BLaER1 (cell line): Measurements from ENCODE around the gene SLC44A2.
"Not testable (repeated sequence)": the region's sequence is repeated elsewhere in the genome, so short reads cannot be mapped to it uniquely, and the experiment has no call there.

Experiments
- H3K27ac ChIP-seq: shearing (Covaris generic); formaldehyde crosslinking; 2 replicates; pipeline ENCODE4 v1.8.1; 2022
- H3K27me3 ChIP-seq: shearing (Covaris generic); formaldehyde crosslinking; 2 replicates; pipeline ENCODE4 v1.8.1; 2022
- H3K36me3 ChIP-seq: shearing (Covaris generic); formaldehyde crosslinking; 2 replicates; pipeline ENCODE4 v1.8.1; 2022
- H3K4me1 ChIP-seq: shearing (Covaris generic); formaldehyde crosslinking; 2 replicates; pipeline ENCODE4 v1.8.1; 2022
- H3K4me2 ChIP-seq: shearing (Covaris generic); formaldehyde crosslinking; 2 replicates; pipeline ENCODE4 v1.8.1; 2022
- H3K4me3 ChIP-seq: shearing (Covaris generic); formaldehyde crosslinking; 2 replicates; pipeline ENCODE4 v1.8.1; 2022
- H3K9ac ChIP-seq: shearing (Covaris generic); formaldehyde crosslinking; 2 replicates; pipeline ENCODE4 v1.8.1; 2022
- H3K9me3 ChIP-seq: shearing (Covaris generic); formaldehyde crosslinking; 2 replicates; pipeline ENCODE4 v1.8.1; 2022
- H4K20me1 ChIP-seq: shearing (Covaris generic); formaldehyde crosslinking; 2 replicates; pipeline ENCODE4 v1.8.1; 2022
- Cebpa-rat ChIP-seq: shearing (Covaris generic); IDR thresholded peaks from 2 replicates; pipeline ENCODE4 v1.8.1; 2022

SLC44A2 gene

DNA sequence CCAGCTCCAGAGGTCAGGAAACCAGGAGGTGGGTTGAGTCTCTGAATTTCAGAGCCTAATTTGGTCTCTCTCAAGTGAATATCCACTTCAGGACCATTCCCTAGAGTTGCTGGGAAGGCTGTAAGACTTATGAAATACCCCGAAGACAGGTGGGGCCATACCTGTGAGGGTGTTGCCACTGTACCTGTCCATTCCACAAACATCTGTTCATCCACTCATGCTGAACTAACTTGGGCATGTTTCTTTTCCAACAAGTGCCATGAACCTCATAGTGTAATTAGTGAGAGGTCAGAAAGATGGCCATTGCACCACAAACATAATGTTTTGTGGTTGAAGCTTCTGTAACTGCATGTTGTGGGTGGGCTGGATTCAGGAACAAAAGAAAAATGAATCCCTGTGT lies 36.6 kb downstream of the SLC44A2 start:
- Histone ChIP-seq H3K9me3 (no peaks in the 10 kb centered on the region), H3K27me3 (no peaks in the 10 kb centered on the region), H3K4me3 (no peak overlapping the region), H3K4me2 (peak overlapping the region; percentile 95), H3K36me3 (peaks cover 76% of the 10 kb centered on the region), H3K9ac (peak overlapping the region; percentile 42), H4K20me1 (peaks cover 100% of the 10 kb centered on the region), H3K27ac (0 out of 2 replicates have a peak overlapping the region, but pooled peaks have one; percentile 44), H3K4me1 (peaks cover 99% of the 10 kb centered on the region)
- no peak for TF ChIP-seq Cebpa-rat

DNA sequence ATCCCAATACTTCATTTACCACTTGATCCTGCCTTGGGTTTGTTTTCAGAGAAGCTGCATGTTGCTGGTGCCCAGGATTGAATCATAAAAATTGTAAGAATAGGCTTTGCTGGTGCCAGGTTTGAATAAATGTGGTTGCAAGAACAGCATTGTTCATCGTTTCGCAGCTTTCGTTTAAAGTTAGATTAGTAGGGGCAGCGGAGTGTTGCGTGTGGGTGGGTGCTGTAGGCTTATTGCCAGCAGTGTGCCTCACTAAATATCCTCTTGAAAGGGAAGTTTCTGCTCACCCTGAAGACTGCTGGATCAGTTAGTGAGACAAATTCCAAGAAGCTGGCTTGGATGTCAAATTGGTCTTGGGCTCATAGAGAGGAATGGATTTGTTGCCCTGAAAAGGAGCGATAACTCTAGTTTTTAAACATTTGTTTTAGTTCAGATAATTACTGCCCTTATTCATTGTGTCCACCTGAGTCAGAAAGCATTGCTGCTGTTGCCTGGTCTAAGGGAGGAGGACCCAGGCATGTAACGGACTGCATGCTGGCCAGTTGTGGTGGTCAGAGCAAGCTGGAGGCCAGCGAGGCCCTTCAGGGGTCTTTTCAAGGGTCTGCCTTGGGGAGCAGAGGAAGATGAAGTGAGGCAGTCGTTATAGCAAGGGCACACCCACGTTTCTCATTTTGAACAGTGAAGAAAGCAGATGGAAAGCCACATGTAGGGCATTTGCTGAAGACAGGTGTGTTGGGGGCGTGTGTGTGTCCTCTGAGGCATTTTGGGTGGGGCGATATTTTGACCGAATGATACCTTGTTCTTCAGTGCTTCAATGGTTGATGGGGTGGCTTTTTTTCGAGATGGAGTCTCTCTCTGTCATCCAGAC lies 37.3 kb downstream of the SLC44A2 start:
- H3K4me1 ChIP-seq = peaks cover 99% of the 10 kb centered on the region
- H4K20me1 ChIP-seq = peaks cover 100% of the 10 kb centered on the region
- H3K9ac ChIP-seq = peak overlapping the region; percentile 42
- H3K36me3 ChIP-seq = peaks cover 76% of the 10 kb centered on the region
- H3K27ac ChIP-seq = peak overlapping the region; percentile 44; the same call in 1 of the 2 replicates
- H3K27me3 ChIP-seq = no peaks in the 10 kb centered on the region
- H3K9me3 ChIP-seq = no peaks in the 10 kb centered on the region
- peak overlapping the region; percentile 95 for H3K4me2 ChIP-seq
- no peak for TF ChIP-seq Cebpa-rat
- H3K4me3 ChIP-seq = no peak overlapping the region

DNA sequence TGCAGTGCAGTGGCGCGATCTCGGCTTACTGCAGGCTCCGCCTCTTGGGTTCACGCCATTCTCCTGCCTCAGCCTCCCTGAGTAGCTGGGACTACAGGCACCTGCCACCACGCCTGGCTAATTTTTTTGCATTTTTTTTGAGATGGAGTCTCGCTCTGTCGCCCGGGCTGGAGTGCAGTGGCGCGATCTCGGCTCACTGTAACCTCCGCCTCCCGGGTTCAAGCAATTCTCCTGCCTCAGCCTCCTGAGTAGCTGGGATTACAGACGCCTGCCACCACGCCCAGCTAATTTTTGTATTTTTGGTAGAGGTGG lies 37.9 kb downstream of the SLC44A2 start:
- peak overlapping the region; percentile 42; the same call in 1 of the 2 replicates for H3K9ac ChIP-seq
- H3K27me3 ChIP-seq, H3K9me3 ChIP-seq, H3K4me3 ChIP-seq: not testable (repeated sequence)
- H4K20me1 ChIP-seq = peaks cover 100% of the 10 kb centered on the region
- H3K4me1 ChIP-seq = peaks cover 99% of the 10 kb centered on the region
- H3K4me2 ChIP-seq = peak overlapping the region; percentile 95
- peak overlapping the region; percentile 30; the same call in 1 of the 2 replicates for H3K27ac ChIP-seq
- peaks cover 76% of the 10 kb centered on the region for H3K36me3 ChIP-seq

DNA sequence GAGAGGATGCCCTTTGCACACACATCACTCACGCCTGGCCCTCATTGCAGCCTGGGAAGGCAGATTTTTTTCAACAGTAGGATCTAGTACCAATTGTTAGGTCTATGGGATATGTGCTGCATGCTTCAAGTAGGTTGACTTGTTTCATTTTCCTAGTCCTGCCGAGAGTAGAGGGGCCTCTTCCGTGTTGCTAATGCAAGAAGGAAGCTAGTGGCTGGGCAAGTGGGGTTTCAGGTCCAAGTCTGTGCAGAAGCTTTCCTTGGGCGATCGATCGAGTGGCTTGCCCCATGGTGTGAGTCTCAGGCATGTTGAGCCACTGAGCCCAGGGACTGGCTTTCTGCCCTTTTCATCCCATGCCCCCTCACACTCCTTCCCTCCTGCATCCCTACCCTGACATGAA lies 42.5 kb downstream of the SLC44A2 start:
- Histone ChIP-seq H3K27me3 (no peaks in the 10 kb centered on the region), H3K4me3 (no peak overlapping the region), H3K9me3 (no peaks in the 10 kb centered on the region), H3K4me2 (peak overlapping the region; percentile 77), H3K9ac (no peak overlapping the region), H3K36me3 (peaks cover 90% of the 10 kb centered on the region), H4K20me1 (peaks cover 100% of the 10 kb centered on the region), H3K27ac (no peak overlapping the region), H3K4me1 (peaks cover 88% of the 10 kb centered on the region)
- no peak for TF ChIP-seq Cebpa-rat

DNA sequence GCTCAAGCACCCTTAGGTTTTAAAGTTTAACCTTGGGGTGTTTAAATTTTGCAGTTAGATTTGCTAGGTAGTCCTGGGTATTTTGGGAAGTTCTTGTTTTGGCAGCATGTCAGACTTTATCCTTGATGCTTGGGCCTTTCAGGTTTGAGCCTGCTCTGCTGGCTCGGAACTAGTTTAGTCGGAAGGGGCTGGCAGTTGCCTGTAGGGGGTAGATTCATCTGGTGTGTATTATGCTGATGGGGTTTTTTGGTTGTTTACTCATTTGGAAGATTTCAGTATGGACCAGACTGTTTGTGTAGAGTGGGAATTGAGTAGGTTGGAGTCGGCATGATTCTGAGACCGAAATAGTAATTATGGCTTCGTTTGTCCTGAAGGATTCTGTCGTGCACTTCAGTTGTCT lies 43.9 kb downstream of the SLC44A2 start:
- Histone ChIP-seq H3K4me3 (no peak overlapping the region), H3K27me3 (no peaks in the 10 kb centered on the region), H3K9me3 (no peaks in the 10 kb centered on the region), H3K4me1 (peaks cover 75% of the 10 kb centered on the region), H3K4me2 (peak overlapping the region; percentile 77), H3K36me3 (peaks cover 99% of the 10 kb centered on the region), H4K20me1 (peaks cover 100% of the 10 kb centered on the region), H3K27ac (no peak overlapping the region), H3K9ac (peak overlapping the region; percentile 46; the same call in 1 of the 2 replicates)
- TF ChIP-seq Cebpa-rat = no peak

DNA sequence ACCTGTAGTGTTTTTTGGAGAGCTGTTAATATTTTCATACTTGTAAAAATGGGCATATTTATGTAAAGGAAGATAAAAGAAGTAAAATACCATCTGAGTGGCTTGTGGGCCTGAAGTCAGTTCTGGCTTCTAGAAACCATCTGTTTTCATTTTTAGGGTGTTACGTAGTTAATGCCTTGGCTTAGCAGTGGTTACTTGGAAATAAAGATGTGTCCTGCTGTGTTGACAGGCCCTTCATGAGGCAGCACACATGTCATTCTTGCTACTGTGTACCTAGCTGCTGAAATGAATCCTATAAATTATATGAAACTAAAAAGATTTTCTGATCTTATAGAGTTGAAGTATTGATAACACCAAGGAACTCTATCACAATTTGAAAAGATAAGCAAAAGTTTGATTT lies 44.8 kb downstream of the SLC44A2 start:
- Histone ChIP-seq H3K27me3 (no peaks in the 10 kb centered on the region), H3K27ac (no peak overlapping the region), H3K4me3 (no peak overlapping the region), H3K4me2 (peak overlapping the region; percentile 77), H4K20me1 (peaks cover 100% of the 10 kb centered on the region), H3K9ac (peak overlapping the region; percentile 46; the same call in 1 of the 2 replicates), H3K36me3 (peaks cover 100% of the 10 kb centered on the region), H3K9me3 (no peaks in the 10 kb centered on the region), H3K4me1 (peaks cover 66% of the 10 kb centered on the region)
- no peak for TF ChIP-seq Cebpa-rat

DNA sequence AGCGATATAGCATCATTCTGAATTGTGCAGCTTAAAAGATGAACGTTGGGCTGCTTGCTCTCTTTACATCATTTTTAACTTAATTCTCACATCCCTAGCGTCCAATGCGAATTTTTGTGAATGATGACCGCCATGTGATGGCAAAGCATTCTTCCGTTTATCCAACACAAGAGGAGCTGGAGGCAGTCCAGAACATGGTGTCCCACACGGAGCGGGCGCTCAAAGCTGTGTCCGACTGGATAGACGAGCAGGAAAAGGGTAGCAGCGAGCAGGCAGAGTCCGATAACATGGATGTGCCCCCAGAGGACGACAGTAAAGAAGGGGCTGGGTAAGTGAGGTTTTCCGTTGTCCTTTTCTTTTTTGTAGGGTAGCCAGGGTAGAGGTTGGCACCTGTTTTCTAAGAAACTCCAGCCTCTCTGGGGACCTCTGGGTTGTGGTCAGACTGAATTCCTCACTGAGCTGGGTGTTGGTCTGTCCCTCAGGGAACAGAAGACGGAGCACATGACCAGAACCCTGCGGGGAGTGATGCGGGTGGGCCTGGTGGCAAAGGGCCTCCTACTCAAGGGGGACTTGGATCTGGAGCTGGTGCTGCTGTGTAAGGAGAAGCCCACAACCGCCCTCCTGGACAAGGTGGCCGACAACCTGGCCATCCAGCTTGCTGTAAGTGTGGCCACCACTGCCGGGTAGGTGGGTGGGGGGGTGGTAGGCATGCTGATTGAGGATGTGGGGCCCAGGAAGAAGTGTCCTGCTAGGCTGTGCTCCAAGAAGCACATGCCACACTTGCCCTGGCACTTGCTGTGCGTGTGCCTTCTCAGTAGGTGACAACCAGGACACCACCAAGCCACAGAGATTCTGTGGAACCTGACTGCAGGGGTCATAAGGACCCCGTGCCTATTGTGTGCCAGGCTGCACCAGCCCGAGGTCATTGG lies 45.8 kb downstream of the SLC44A2 start:
- H3K9me3 ChIP-seq = no peaks in the 10 kb centered on the region
- H3K4me2 ChIP-seq = peak overlapping the region; percentile 77
- peaks cover 100% of the 10 kb centered on the region for H4K20me1 ChIP-seq
- H3K27me3 ChIP-seq = no peaks in the 10 kb centered on the region
- H3K9ac ChIP-seq = peak overlapping the region; percentile 41; the same call in 1 of the 2 replicates
- TF ChIP-seq Cebpa-rat = no peak
- no peak overlapping the region for H3K4me3 ChIP-seq
- peaks cover 56% of the 10 kb centered on the region for H3K4me1 ChIP-seq
- H3K36me3 ChIP-seq = peaks cover 100% of the 10 kb centered on the region
- peak overlapping the region; percentile 55; the same call in 1 of the 2 replicates for H3K27ac ChIP-seq

DNA sequence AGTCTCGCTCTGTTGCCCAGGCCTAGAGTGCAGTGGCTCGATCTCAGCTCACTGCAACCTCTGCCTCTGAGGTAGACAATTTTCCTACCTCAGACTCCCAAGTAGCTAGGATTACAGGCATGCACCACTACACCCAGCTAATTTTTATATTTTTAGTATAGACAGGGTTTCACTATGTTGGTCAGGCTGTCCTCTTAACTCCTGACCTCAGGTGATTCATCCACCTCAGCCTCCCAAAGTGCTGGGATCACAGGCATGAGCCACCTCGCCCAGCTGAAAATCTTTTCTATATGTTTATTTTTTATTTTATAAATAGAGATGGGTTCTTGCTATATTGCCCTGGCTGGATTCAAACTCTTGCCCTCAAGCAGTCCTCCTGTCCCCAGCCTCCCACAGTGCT lies 46.6 kb downstream of the SLC44A2 start:
- H3K4me3 ChIP-seq, H3K9me3 ChIP-seq, H3K27me3 ChIP-seq, H3K9ac ChIP-seq, H3K27ac ChIP-seq: not testable (repeated sequence)
- Histone ChIP-seq H3K36me3 (peaks cover 100% of the 10 kb centered on the region), H3K4me1 (peaks cover 48% of the 10 kb centered on the region), H3K4me2 (0 out of 2 replicates have a peak overlapping the region, but pooled peaks have one; percentile 77), H4K20me1 (peaks cover 100% of the 10 kb centered on the region)

DNA sequence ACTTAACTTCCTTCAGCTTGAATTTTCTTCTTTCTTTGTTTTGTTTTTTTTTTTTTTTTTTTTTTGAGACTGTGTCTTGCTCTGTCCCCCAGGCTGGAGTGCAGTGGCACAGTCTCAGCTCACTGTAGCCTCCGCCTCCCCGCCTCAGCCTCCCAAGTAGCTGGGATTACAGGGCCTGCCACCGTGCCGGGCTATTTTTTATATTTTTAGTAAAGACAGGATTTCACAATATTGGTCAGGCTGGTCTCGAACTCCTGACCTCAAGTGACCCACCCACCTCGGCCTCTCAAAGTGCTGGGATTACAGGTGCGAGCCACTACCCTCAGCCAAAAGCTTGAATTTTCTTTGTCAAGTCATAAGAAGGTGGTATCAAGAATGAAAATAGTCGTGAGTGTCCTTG lies 49.9 kb downstream of the SLC44A2 start:
- Histone ChIP-seq H3K36me3 (peaks cover 100% of the 10 kb centered on the region), H4K20me1 (peaks cover 100% of the 10 kb centered on the region), H3K4me1 (peaks cover 16% of the 10 kb centered on the region)
- not testable (repeated sequence) for H3K4me3 ChIP-seq, H3K27ac ChIP-seq, H3K9ac ChIP-seq, H3K27me3 ChIP-seq, H3K9me3 ChIP-seq, H3K4me2 ChIP-seq

DNA sequence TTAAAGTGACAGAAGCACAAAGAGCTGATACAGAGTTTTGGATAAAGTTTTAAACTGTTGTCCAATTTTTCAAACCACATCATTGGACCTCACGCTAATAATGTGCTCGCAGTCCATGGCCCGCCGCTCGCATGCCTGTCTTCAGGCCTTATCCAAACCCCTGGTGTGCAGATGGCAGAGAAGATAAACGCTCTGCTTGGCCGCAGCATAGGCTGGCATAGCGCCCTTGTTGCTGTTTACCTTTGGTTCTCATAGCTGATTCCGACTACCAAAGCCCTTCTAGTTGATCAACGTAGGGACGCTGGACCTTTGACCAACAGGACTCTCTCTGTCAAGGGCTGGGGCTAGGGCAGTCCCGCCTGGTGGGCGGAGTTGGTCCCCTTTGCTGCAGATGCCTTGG lies 52.4 kb downstream of the SLC44A2 start:
- Histone ChIP-seq H3K4me1 (no peaks in the 10 kb centered on the region), H3K4me2 (no peak overlapping the region), H3K9me3 (no peaks in the 10 kb centered on the region), H3K4me3 (no peak overlapping the region), H3K9ac (no peak overlapping the region), H4K20me1 (peaks cover 100% of the 10 kb centered on the region), H3K27me3 (no peaks in the 10 kb centered on the region), H3K27ac (no peak overlapping the region), H3K36me3 (peaks cover 100% of the 10 kb centered on the region)
- no peak for TF ChIP-seq Cebpa-rat
